NAMALWA (cell line): Measurements from ENCODE around the gene UGT1A5.
"Not testable (repeated sequence)": the region's sequence is repeated elsewhere in the genome, so short reads cannot be mapped to it uniquely, and the experiment has no call there.

ENCODE experiments used
- DNase-seq: peaks from one replicate; pipeline ENCODE4 v3.0.0-alpha.2; 2015; ENCODE audit warnings: low spot score

The UGT1A5 gene

DNA sequence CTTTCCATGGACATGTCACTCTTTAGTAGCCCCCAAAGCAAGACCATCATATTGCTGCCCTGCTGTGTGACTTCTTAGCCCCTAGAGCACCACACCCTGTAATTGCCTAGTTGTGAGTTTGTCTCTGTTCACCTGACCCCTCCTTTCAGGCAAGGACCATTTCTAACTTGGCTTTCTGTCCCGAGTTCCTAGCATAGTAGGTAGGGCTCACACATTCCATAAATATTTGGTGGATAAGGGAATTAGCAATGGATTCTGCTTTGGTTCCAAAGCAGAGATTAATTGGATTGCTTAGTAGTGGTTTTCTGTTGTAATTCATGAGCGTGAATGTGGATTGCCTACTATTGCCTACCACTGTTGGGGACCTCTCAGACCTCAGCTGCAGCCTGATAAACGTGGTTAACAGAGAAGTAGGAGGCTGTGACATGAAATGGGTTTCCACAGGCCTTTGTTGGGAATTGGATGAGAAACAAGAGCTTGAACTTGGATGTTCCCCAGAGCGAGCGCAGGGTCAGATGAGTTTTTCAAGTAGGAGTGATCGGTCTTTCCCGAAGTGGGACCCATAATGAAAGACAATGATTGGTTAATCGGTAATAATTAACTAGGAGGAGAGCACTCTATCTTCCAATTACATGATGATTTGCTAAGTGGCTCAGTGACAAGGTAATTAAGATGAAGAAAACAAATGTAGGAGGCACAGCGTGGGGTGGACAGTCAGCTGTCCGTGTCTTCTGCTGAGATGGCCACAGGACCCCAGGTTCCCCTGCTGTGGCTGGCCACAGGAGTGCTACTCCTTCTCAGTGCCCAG lies 34.0 kb downstream of the UGT1A5 start:
- no peak for DNase-seq

DNA sequence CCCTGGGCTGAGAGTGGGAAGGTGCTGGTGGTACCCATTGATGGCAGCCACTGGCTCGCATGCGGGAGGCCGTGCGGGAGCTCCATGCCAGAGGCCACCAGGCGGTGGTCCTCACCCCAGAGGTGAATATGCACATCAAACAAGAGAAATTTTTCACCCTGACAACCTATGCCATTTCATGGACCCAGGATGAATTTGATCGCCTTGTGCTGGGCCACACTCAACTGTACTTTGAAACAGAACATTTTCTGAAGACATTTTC lies 34.5 kb downstream of the UGT1A5 start:
- no peak for DNase-seq

GRCh38 chr2:233750689-233751088 lies 38.0 kb downstream of the UGT1A5 start:
- DNase-seq, result not testable (repeated sequence)

GRCh38 chr2:233751212-233752009 lies 38.7 kb downstream of the UGT1A5 start:
- DNase-seq, result not testable (repeated sequence)

DNA sequence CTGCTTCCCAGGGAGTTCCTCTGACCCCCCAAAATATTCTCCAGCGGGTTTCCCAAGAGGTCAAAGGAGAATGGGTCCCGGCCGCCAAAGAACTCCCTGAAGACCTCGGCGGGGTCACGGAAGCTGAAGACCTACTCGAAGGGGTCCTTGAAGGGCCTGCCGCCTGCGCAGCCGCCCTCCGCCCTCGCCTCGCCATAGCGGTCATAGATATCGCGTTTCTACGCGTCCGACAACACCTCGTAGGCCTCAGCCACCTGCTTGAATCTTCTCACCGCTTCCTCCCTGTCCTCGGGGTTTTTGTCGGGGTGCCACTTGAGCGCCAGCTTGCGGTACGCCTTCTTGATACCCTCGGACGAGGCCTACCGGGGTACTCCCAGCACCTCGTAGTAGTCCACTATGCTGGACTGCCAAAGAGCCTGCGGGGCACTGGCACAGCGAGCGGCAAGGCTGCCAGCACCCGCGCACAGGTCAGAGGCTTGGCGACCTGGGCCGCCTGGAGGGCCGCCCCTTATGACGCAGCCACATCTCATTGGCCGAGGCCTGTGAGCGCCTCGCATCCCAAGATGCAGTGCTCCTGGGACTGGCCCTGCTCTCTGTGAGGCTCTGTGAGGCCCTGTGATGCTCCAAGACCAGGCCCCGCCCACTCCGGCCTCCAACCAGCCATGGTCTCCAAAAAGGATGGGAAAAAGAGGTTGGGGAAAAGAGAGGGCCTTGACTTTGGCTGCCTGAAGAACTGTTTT lies 42.3 kb downstream of the UGT1A5 start:
- no peak for DNase-seq

DNA sequence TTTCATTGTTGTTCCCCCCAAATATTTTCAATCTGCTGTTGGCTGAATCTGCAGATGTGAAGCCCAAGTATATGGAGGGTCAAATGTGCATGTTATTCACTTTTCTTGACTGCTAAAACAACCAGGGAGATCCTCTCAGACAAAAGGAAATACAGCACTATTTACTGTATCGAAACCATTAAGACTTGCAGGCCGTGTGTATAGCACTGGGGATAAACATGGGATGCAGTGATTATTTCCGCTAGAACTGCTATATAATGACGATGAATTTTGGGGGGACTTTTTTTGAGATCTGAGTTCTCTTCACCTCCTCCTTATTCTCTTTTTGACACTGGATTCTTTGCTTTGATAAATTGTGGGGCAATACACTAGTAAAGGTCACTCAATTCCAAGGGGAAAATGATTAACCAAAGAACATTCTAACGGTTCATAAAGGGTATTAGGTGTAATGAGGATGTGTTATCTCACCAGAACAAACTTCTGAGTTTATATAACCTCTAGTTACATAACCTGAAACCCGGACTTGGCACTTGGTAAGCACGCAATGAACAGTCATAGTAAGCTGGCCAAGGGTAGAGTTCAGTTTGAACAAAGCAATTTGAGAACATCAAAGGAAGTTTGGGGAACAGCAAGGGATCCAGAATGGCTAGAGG lies 43.8 kb downstream of the UGT1A5 start:
- DNase-seq, result no peak

GRCh38 chr2:233758141-233758540 lies 45.4 kb downstream of the UGT1A5 start:
- no peak for DNase-seq

GRCh38 chr2:233758849-233759248 lies 46.1 kb downstream of the UGT1A5 start:
- DNase-seq, result no peak

- DNase-seq, result no peak
These were observed 47.3 kb downstream of the UGT1A5 start, which contains the start of gene UGT1A1 for GRCh38 chr2:233760043-233760442. UGT1A1 (plus strand) TSS chr2:233760270; CDS start chr2:233760288, 18 bp downstream.

DNA sequence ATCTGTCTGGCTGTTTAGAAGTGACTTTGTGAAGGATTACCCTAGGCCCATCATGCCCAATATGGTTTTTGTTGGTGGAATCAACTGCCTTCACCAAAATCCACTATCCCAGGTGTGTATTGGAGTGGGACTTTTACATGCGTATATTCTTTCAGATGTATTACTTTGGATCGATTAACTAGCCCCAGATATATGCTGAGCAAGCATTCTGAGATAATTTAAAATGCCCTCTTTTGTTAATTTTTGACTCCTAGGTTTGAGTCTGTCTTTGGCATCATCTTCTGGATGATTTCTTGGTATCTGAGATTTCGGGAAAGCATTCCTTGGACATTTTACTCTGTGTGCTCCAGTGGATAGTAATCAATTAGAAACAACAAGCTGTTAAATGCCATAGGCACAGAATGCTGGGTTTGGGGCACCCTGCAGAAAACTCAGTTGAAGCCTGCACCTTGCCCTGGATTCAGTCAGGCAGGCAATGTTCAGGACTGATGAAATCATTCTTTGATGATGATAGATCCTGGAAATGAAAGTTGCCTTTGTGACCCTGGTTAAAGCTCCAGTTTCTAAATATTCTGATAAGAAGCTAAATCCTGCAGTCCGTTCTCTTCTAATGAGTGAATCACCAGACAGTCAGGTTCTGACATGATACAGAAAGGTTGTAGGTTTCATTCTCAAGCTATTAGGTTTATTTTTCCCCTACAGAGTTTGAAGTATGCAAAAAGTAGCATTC lies 48.5 kb downstream of the UGT1A5 start:
- no peak for DNase-seq

GRCh38 chr2:233764264-233764663 lies 51.6 kb downstream of the UGT1A5 start:
- no peak for DNase-seq

DNA sequence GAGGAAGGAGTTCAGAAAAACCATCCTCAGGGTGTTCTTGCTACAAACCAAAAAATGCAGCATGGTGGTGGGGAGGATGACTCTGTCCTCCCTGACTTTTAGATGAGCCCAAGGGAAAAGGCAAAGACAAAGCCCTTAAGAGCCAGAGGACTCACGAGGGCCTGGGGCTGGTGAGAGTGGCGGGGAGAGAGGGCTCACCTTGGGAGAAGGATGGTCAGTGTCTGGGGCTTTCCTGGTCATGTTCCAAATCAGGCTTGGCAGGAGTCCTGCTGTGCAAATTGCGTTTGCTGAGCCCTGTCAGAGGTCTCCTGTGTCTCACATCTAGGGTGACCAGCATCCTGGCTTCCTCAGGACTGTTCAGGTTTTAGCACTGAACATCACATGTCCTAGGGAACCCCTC lies 52.1 kb downstream of the UGT1A5 start:
- no peak for DNase-seq

DNA sequence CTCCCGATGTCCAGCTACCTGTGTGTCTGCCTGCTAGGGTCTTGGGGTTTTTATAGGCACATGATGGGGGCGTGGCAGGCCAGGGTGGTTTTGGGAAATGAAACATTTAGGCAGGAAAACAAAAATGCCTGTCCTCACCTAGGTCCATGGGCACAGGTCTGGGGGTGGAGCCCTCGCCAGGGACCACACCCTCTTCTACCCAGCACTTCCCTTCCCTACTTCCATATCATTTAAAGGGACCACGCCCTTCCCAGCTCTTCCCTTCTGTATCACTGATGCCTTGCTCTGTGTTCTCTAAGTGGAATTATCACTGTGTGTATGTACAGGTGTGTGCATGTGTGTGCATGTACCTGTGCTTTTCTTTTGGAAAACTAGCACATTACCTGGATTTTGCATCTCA lies 53.7 kb downstream of the UGT1A5 start:
- DNase-seq, result no peak

GRCh38 chr2:233768076-233768475 lies 55.4 kb downstream of the UGT1A5 start:
- DNase-seq, result no peak

- DNase-seq, result no peak
These were observed 56.6 kb downstream of the UGT1A5 start for GRCh38 chr2:233769260-233769659.

DNA sequence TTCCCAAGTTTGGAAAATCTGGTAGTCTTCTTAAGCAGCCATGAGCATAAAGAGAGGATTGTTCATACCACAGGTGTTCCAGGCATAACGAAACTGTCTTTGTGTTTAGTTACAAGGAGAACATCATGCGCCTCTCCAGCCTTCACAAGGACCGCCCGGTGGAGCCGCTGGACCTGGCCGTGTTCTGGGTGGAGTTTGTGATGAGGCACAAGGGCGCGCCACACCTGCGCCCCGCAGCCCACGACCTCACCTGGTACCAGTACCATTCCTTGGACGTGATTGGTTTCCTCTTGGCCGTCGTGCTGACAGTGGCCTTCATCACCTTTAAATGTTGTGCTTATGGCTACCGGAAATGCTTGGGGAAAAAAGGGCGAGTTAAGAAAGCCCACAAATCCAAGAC lies 59.4 kb downstream of the UGT1A5 start:
- no peak for DNase-seq

- peak; percentile 27 for DNase-seq
These were observed 59.9 kb downstream of the UGT1A5 start for GRCh38 chr2:233772583-233772982.

GRCh38 chr2:233773854-233774253 lies 61.1 kb downstream of the UGT1A5 start:
- no peak for DNase-seq

DNA sequence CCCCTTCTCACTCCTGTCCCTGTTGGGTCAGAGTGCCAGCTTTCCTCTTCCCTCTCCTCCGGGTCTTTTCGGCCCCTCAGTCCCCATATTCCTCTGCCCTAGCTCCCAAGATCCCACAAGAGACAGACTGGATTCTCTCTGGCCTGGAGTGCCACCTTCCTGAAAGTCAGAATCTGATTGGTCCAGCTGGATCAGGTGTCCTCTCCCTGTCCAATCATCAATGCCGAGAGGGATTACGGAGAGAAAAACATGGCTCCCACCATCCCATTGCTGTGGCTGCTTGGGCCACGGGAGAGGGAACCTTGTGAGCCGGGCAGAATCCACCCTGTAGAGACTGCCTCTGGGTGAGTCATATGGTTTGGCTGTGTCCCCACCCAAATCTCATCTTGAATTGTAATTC lies 62.7 kb downstream of the UGT1A5 start:
- no peak for DNase-seq

- no peak for DNase-seq
These were observed 65.3 kb downstream of the UGT1A5 start, which contains the start of gene MROH2A for GRCh38 chr2:233778030-233778429. MROH2A (plus strand) TSS chr2:233778330; CDS start chr2:233779359, 1,029 bp downstream.

GRCh38 chr2:233779722-233780121 lies 67.0 kb downstream of the UGT1A5 start:
- DNase-seq, result no peak
